Tibial nerve (tissue), 4 donors: Measurements from ENCODE around the gene PNKD. TPM values are rescaled to one million over a fixed set of nuclear protein-coding genes. Genes with fewer than 3 reads are reported as not detected.

Source experiments
- DNase-seq, 2 donors: peaks; one replicate each; pipeline ENCODE4 v3.0.0-alpha.2; 2019; ENCODE audit warnings: low spot score in 2 of 2
- H3K27ac ChIP-seq, 4 donors: fragments of 200-600 bp; sonication (generic) in 3 of 4; one replicate each; pipeline ENCODE4 v1.5.1; 2017 to 2019; ENCODE audit warnings: mild to moderate bottlenecking in 1 of 4
- H3K27me3 ChIP-seq, 2 donors: fragments of 200-600 bp; sonication (generic) in 1 of 2; one replicate each; pipeline versions ENCODE4 v1.5.1 to v1.6.0; 2017 to 2019
- H3K36me3 ChIP-seq, 3 donors: fragments of 200-600 bp; sonication (generic); one replicate each; pipeline ENCODE4 v1.5.1; 2018 to 2019
- H3K4me1 ChIP-seq, 4 donors: fragments of 200-600 bp; sonication (generic) in 3 of 4; one replicate each; pipeline ENCODE4 v1.5.1; 2017 to 2019
- H3K4me3 ChIP-seq, 4 donors: fragments of 200-600 bp; sonication (generic) in 3 of 4; one replicate each; pipeline ENCODE4 v1.5.1; 2017 to 2019; ENCODE audit warnings: mild to moderate bottlenecking in 1 of 4, moderate library complexity in 1 of 4
- H3K9me3 ChIP-seq, 4 donors: fragments of 200-600 bp; sonication (generic) in 3 of 4; one replicate each; pipeline ENCODE4 v1.5.1; 2017 to 2019
- EP300 ChIP-seq, 2 donors: sonication (generic); formaldehyde crosslinking; IDR thresholded peaks; one replicate each; pipeline ENCODE4 v1.6.1; 2017; ENCODE audit warnings: antibody characterized with exemption in 2 of 2, mild to moderate bottlenecking in 1 of 2
- POLR2A ChIP-seq, 2 donors: fragments of 450-650 bp; IDR thresholded peaks; one replicate each; pipeline ENCODE4 v1.6.1; 2017; ENCODE audit warnings: antibody characterized with exemption in 2 of 2, mild to moderate bottlenecking in 2 of 2, moderate library complexity in 2 of 2
- WGBS, 2 donors: methylation state at CpG; one replicate each; pipeline ENCODE4 v1.1.5; 2018; 5-methylcytosine and 5-hydroxymethylcytosine counted together
- total RNA-seq, 4 donors: library from RNA; depleted of rRNA; stranded (reverse); fragments of >200 nt; gene quantifications; one replicate each; pipeline ENCODE4 v1.1.0, GENCODE V29; 2016
- TF ChIP-seq, protein P1 (sequence below), 5 experiments: fragments of 200-600 bp in 3 of 5; fragments of 450-650 bp in 2 of 5; sonication (generic) in 3 of 5; IDR thresholded peaks; one replicate each; pipeline ENCODE4 v1.5.1; 2016 to 2019; ENCODE audit warnings: antibody characterized with exemption in 5 of 5, mild to moderate bottlenecking in 3 of 5, moderate library complexity in 2 of 5

PNKD gene
- total RNA-seq, 4 donors from 2014 or later, result 62.3 to 68.9 (median 63.6) TPM

DNA sequence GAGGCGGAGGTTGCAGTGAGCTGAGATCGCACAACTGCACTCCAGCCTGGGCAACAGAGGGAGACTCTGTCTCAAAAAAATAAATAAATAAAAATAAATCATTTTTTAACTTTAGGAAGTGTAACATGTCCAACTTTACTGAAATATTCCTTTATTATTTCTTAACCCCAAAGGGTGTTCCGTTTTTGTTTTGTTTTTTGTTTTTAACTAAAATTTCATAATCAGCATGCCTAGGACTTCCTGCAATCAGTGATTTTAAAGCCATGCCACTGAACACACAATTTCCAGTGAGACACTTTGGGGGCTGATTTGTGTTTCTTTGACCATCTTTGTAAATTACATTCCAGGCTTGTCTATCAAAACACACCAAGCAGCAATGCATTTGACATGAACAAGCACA, 93.4 kb downstream of the PNKD start:
- Histone ChIP-seq H3K4me3 (no peak overlapping the region), H3K9me3 (peaks cover 0 to 7% (median 0%) of the 10 kb centered on the region in 4 donors), H3K4me1 (peaks cover 0 to 13% (median 5%) of the 10 kb centered on the region in 4 donors), H3K27ac (no peak overlapping the region), H3K27me3 (no peaks in the 10 kb centered on the region), H3K36me3 (no peaks in the 10 kb centered on the region)
- no peak for DNase-seq
- WGBS, 2 donors, result 72 to 75% methylated on average over 3 of the region's 3 CpGs
- TF ChIP-seq, protein P1, sequence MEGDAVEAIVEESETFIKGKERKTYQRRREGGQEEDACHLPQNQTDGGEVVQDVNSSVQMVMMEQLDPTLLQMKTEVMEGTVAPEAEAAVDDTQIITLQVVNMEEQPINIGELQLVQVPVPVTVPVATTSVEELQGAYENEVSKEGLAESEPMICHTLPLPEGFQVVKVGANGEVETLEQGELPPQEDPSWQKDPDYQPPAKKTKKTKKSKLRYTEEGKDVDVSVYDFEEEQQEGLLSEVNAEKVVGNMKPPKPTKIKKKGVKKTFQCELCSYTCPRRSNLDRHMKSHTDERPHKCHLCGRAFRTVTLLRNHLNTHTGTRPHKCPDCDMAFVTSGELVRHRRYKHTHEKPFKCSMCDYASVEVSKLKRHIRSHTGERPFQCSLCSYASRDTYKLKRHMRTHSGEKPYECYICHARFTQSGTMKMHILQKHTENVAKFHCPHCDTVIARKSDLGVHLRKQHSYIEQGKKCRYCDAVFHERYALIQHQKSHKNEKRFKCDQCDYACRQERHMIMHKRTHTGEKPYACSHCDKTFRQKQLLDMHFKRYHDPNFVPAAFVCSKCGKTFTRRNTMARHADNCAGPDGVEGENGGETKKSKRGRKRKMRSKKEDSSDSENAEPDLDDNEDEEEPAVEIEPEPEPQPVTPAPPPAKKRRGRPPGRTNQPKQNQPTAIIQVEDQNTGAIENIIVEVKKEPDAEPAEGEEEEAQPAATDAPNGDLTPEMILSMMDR (IDR thresholded peaks at IDR 0.05), result no peak
- TF ChIP-seq POLR2A (IDR thresholded peaks at IDR 0.05) (no peak), EP300 (IDR thresholded peaks at IDR 0.05) (no peak)

GRCh38 chr2:218364196-218364595, 93.9 kb downstream of the PNKD start:
- Histone ChIP-seq H3K36me3 (no peaks in the 10 kb centered on the region), H3K4me1 (peaks cover 0 to 18% (median 6%) of the 10 kb centered on the region in 4 donors), H3K9me3 (peaks cover 0 to 7% (median 0%) of the 10 kb centered on the region in 4 donors), H3K4me3 (no peak overlapping the region), H3K27me3 (no peaks in the 10 kb centered on the region), H3K27ac (no peak overlapping the region)
- TF ChIP-seq, protein P1 (IDR thresholded peaks at IDR 0.05), result no peak
- TF ChIP-seq POLR2A (IDR thresholded peaks at IDR 0.05) (no peak), EP300 (IDR thresholded peaks at IDR 0.05) (no peak)
- no peak for DNase-seq
- WGBS, 2 donors, result 80 to 83% methylated on average over 5 to 6 of the region's 6 CpGs

- 94 to 98% methylated on average over 9 of the region's 9 CpGs for WGBS, 2 donors
- H3K27me3 ChIP-seq, result no peaks in the 10 kb centered on the region
- no peak for DNase-seq
- TF ChIP-seq EP300 (IDR thresholded peaks at IDR 0.05) (no peak), POLR2A (IDR thresholded peaks at IDR 0.05) (no peak)
- TF ChIP-seq, protein P1 (IDR thresholded peaks at IDR 0.05), result no peak
- peaks cover 0 to 28% (median 7%) of the 10 kb centered on the region in 4 donors for H3K4me1 ChIP-seq
- H3K27ac ChIP-seq, result peak overlapping the region; percentile 80 to 94 (median 87)
- peak overlapping the region; percentile 38 to 64 (median 54) for H3K4me3 ChIP-seq
- no peaks in the 10 kb centered on the region for H3K36me3 ChIP-seq
- H3K9me3 ChIP-seq, result peaks cover 0 to 7% (median 0%) of the 10 kb centered on the region in 4 donors
These were observed 96.5 kb downstream of the PNKD start for GRCh38 chr2:218366621-218367414.

- 7 to 14% methylated on average over 36 to 55 of the region's 60 CpGs for WGBS, 2 donors
- DNase-seq, result peak; percentile 68 to 71
- TF ChIP-seq POLR2A (IDR thresholded peaks at IDR 0.05), result peak; percentile 67 to 90
- TF ChIP-seq, protein P1 (IDR thresholded peaks at IDR 0.05), result no peak
- peak; percentile 64 to 94 for TF ChIP-seq EP300 (IDR thresholded peaks at IDR 0.05)
These were observed 97.3 kb downstream of the PNKD start for GRCh38 chr2:218367415-218368149.

More at GRCh38 chr2:218367415-218368149, 97.3 kb downstream of the PNKD start:
- Histone ChIP-seq H3K27me3 (no peaks in the 10 kb centered on the region), H3K4me3 (peak overlapping the region; percentile 38 to 64 (median 54)), H3K4me1 (peaks cover 0 to 28% (median 7%) of the 10 kb centered on the region in 4 donors), H3K27ac (peak overlapping the region; percentile 80 to 94 (median 87)), H3K9me3 (peaks cover 0 to 7% (median 0%) of the 10 kb centered on the region in 4 donors), H3K36me3 (no peaks in the 10 kb centered on the region)
